ENCODE results near the gene SLC47A2. TPM values are rescaled to one million over a fixed set of nuclear protein-coding genes. Genes with fewer than 3 reads are reported as not detected.

Gene SLC47A2
- total and polyA plus RNA-seq, 2 of the 13 experiments (the other 11 are each of a cell fraction or from before 2014, with no cell fraction given): 0.04 TPM; not detected in 1

DNA sequence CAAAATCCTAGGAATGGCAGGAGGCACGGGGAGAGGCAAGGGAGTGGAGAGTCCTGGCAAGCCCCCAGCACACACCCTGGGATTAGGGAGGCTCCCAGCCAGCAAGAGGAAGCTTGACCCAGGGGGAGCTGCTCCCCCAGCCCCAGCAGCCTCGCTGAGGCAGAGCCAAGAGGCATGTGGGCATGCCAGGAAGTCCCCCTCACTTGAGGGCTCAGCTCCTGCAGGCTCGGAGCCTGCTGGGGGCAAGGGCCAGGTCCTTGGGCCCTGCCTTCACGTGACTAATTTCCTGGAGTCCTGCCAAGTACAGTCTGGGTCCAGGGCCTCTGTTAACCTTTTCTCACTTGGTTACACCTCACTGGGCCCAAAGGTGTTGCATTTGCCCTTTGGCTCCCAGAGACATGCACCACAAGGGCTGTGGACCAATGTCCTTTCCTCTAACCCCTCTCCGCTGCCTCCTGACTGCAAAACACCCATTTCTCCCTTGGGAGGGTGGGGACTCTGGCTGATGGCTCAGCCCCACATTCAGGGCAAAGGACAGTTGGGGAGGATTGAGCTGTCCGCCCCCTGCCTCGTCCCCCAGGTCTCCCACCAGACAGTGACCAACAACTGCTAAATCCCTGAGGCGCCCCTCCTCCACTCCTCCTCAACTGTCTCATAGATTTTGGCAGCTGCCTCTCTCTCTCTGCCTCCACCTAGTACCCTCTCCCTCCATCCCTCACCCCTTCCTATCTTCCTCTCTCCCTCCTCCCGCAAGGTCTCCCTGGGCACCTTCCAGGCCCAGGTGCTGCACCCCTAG is 4.4 kb upstream of the SLC47A2 start (continued):
- TF ChIP-seq, protein P1, sequence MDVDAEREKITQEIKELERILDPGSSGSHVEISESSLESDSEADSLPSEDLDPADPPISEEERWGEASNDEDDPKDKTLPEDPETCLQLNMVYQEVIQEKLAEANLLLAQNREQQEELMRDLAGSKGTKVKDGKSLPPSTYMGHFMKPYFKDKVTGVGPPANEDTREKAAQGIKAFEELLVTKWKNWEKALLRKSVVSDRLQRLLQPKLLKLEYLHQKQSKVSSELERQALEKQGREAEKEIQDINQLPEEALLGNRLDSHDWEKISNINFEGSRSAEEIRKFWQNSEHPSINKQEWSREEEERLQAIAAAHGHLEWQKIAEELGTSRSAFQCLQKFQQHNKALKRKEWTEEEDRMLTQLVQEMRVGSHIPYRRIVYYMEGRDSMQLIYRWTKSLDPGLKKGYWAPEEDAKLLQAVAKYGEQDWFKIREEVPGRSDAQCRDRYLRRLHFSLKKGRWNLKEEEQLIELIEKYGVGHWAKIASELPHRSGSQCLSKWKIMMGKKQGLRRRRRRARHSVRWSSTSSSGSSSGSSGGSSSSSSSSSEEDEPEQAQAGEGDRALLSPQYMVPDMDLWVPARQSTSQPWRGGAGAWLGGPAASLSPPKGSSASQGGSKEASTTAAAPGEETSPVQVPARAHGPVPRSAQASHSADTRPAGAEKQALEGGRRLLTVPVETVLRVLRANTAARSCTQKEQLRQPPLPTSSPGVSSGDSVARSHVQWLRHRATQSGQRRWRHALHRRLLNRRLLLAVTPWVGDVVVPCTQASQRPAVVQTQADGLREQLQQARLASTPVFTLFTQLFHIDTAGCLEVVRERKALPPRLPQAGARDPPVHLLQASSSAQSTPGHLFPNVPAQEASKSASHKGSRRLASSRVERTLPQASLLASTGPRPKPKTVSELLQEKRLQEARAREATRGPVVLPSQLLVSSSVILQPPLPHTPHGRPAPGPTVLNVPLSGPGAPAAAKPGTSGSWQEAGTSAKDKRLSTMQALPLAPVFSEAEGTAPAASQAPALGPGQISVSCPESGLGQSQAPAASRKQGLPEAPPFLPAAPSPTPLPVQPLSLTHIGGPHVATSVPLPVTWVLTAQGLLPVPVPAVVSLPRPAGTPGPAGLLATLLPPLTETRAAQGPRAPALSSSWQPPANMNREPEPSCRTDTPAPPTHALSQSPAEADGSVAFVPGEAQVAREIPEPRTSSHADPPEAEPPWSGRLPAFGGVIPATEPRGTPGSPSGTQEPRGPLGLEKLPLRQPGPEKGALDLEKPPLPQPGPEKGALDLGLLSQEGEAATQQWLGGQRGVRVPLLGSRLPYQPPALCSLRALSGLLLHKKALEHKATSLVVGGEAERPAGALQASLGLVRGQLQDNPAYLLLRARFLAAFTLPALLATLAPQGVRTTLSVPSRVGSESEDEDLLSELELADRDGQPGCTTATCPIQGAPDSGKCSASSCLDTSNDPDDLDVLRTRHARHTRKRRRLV (CRISPR knock-in tag; IDR thresholded peaks at IDR 0.05): no peak
- TF ChIP-seq ZBTB7A (CRISPR knock-in tag; IDR thresholded peaks at IDR 0.05) (peak; percentile 77; the same call in 1 of the 2 replicates), TAF1 (CRISPR knock-in tag; IDR thresholded peaks at IDR 0.05) (no peak), ZNF564 (CRISPR knock-in tag; IDR thresholded peaks at IDR 0.05) (peak; percentile 20; the same call in 1 of the 2 replicates), ESRRA (CRISPR knock-in tag; IDR thresholded peaks at IDR 0.05; ENCODE audit: low read depth) (peak; percentile 91), EEA1 (CRISPR knock-in tag; IDR thresholded peaks at IDR 0.05; ENCODE audit: borderline replicate concordance) (peak; percentile 36; the same call in 1 of the 2 replicates), ELF3 (CRISPR knock-in tag; IDR thresholded peaks at IDR 0.05) (0 out of 2 replicates have a peak, but pooled peaks have one; percentile 41), EED (CRISPR knock-in tag; IDR thresholded peaks at IDR 0.05) (no peak), PHF20 (CRISPR knock-in tag; IDR thresholded peaks at IDR 0.05) (0 out of 2 replicates have a peak, but pooled peaks have one; percentile 51)
- TF ChIP-seq, protein P2, sequence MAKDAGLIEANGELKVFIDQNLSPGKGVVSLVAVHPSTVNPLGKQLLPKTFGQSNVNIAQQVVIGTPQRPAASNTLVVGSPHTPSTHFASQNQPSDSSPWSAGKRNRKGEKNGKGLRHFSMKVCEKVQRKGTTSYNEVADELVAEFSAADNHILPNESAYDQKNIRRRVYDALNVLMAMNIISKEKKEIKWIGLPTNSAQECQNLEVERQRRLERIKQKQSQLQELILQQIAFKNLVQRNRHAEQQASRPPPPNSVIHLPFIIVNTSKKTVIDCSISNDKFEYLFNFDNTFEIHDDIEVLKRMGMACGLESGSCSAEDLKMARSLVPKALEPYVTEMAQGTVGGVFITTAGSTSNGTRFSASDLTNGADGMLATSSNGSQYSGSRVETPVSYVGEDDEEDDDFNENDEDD (CRISPR knock-in tag; IDR thresholded peaks at IDR 0.05; ENCODE audit: borderline replicate concordance): no peak; the same call in 1 of the 2 replicates
- TF ChIP-seq, protein P3, sequence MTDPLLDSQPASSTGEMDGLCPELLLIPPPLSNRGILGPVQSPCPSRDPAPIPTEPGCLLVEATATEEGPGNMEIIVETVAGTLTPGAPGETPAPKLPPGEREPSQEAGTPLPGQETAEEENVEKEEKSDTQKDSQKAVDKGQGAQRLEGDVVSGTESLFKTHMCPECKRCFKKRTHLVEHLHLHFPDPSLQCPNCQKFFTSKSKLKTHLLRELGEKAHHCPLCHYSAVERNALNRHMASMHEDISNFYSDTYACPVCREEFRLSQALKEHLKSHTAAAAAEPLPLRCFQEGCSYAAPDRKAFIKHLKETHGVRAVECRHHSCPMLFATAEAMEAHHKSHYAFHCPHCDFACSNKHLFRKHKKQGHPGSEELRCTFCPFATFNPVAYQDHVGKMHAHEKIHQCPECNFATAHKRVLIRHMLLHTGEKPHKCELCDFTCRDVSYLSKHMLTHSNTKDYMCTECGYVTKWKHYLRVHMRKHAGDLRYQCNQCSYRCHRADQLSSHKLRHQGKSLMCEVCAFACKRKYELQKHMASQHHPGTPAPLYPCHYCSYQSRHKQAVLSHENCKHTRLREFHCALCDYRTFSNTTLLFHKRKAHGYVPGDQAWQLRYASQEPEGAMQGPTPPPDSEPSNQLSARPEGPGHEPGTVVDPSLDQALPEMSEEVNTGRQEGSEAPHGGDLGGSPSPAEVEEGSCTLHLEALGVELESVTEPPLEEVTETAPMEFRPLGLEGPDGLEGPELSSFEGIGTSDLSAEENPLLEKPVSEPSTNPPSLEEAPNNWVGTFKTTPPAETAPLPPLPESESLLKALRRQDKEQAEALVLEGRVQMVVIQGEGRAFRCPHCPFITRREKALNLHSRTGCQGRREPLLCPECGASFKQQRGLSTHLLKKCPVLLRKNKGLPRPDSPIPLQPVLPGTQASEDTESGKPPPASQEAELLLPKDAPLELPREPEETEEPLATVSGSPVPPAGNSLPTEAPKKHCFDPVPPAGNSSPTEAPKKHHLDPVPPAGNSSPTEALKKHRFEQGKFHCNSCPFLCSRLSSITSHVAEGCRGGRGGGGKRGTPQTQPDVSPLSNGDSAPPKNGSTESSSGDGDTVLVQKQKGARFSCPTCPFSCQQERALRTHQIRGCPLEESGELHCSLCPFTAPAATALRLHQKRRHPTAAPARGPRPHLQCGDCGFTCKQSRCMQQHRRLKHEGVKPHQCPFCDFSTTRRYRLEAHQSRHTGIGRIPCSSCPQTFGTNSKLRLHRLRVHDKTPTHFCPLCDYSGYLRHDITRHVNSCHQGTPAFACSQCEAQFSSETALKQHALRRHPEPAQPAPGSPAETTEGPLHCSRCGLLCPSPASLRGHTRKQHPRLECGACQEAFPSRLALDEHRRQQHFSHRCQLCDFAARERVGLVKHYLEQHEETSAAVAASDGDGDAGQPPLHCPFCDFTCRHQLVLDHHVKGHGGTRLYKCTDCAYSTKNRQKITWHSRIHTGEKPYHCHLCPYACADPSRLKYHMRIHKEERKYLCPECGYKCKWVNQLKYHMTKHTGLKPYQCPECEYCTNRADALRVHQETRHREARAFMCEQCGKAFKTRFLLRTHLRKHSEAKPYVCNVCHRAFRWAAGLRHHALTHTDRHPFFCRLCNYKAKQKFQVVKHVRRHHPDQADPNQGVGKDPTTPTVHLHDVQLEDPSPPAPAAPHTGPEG (CRISPR knock-in tag; IDR thresholded peaks at IDR 0.05): no peak
